ENCODE results near the gene GAK.

Gene GAK

GRCh38 chr4:845836-846251, 86.3 kb downstream of the GAK start:
- DNase-seq: peak; percentile 27

DNA sequence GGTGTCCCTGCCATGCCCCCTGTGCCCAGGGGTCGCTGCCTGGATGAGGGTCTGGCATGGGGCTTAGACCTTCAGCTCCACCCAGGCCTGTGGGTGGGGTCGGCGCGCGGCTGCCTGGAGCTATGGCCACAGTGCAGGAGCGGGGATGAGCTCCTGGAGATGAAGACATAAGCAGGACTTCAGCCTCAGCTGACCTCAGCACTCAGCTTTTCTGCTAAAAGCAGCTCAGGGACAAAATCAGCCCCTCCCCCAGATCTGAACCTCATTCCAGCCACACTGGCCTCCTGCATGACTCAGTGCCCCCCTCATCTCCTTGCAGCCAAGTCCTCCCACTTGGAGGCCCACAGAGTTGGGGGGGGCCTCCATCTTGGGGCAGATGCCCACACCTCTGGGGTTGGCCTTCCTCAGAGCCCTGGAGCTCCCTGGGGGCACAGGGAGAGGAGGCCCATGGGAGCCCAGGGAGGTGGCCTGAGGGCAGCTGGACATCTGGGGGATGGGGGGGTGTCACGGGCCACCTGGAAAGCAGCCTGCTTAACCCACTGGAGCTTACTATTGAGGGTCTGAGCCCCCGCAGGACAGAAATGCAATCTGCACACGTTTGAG, 86.8 kb downstream of the GAK start:
- peak; percentile 51 for DNase-seq

DNA sequence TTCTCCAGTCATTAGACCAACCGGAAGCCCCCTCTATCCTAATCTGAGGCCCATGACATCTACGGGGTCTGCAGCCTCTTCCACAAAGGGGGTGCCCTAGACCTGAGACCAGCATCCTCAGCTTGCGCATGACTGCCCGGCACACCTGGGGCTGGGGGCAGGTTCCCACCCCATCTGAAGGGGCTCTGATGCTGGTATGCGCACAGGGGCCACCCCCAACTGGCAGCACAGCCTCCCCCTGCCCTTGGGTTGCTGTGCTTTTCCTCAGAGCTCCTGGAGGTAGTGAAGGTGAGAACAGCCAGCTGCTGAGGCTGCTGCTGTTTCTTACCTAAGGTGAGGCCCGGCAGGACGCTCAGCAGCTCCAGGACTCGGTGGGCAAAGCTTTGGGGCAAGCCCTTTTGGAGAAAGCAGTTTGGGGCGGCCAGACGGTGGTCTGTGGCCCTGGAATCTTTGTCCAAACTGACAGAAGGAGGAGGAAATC, 87.3 kb downstream of the GAK start:
- DNase-seq: no peak

GRCh38 chr4:839675-840443, 92.3 kb downstream of the GAK start:
- no peak for DNase-seq

DNA sequence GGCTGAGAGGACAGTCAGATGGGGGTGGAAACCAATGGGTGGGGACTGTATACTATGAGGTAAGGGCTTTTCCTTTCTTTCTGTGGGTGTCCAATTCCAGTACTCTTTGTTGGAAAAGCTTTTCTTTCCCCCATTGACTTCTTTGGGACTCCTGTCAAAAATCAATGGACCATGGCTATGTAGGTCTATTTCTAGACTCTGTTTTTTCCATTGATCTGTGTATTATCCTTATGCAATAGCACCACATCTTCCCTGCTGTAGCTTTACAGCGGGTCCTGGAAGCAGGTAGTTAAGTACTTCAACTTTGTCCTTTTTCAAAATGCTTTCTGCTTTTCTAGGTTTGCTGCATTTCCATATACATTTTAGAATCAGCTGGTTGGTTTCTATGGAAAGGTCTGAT, 94.3 kb downstream of the GAK start:
- DNase-seq: no peak

DNA sequence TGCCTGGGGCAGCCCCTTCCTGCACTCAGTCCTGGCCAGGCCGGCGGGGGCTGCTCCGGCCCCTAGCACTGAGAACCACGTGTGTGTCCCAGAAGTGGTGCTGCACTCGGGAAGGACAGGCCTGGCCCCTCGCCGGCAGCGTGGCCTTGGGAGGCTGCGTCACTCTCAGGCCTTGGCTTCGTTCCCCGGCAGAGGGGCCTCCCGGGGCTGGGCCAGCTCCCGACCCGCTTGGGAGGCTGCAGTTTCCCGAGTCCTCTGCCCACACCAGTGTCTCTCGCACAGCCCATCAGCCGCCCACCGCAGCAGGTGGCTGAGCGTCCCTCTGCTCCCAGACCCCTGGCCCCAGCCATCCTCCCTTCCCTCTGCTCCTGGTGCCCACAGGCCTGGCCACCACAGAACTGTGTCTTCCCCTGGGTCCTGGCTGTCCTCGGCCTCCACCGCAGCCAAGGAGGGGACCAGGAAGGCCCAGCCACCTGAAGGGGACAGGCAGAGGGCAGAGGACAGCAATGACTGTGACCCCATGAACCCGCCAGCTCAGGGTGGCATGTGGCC, 95.3 kb downstream of the GAK start:
- no peak for DNase-seq

DNA sequence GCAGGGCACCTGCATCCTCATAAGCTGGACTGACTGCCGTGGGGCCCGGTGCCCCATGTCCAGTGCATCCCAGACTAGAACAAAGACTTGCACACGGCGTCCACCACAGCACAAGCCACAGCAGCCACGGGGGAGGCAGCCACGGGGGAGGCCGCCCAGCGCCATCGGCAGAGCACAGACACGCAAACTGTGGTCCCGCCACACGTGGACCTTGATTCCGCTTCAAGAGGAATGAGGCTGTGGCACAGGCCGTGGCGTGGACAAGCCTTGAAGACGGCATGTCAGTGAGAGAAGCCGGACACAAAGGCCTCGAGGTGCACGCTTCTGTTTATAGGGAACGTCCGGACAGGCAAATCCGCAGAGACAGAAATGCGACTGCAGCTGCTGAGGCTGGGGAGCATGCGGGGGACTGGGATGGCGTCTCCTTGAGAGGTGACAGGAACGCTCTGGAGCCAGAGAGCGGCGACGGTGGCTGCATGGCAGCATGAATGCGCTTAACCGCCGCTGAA, 96.1 kb downstream of the GAK start:
- no peak for DNase-seq

DNA sequence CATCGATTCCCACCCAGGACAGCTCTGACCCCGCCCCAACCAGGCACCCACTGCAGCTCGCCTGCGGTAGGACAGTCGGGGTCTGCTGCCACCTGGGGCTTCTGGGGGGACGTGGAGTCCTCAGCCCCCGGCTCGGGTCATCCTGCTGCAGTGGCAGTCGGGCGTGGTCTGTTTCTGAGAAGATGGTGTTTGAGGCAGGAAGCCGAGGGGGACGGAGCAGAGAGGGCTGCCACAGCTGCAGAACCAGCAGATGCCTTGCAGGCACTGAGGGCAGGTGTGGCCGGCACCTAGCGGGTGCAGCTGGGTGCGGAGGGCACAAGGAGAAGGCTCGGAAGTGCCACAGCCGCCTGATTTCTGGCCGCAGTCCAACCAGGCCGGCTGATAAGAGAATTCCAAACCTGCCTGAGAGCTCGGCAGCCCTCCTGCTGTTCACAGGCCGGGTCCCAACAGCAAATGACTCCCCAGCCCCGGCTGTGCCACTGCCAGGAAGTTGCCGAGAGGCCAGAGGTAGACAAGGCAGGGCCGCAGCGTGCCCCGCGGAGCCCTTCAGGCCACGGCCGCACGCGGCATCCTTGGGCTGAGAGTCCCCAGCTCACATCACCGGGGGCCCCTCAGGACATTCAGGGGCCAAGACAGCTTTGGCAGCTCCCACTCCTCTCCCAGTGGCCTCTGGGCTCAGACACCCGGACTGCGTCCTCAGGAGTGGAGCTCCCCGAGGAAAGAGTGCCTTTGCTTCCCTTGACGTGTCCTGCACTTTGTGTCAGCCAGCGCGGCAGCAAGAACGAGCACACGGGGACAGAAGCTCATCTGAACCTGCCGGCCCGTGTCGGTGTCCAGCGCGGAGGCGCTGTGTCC, 96.7 kb downstream of the GAK start:
- no peak for DNase-seq

DNA sequence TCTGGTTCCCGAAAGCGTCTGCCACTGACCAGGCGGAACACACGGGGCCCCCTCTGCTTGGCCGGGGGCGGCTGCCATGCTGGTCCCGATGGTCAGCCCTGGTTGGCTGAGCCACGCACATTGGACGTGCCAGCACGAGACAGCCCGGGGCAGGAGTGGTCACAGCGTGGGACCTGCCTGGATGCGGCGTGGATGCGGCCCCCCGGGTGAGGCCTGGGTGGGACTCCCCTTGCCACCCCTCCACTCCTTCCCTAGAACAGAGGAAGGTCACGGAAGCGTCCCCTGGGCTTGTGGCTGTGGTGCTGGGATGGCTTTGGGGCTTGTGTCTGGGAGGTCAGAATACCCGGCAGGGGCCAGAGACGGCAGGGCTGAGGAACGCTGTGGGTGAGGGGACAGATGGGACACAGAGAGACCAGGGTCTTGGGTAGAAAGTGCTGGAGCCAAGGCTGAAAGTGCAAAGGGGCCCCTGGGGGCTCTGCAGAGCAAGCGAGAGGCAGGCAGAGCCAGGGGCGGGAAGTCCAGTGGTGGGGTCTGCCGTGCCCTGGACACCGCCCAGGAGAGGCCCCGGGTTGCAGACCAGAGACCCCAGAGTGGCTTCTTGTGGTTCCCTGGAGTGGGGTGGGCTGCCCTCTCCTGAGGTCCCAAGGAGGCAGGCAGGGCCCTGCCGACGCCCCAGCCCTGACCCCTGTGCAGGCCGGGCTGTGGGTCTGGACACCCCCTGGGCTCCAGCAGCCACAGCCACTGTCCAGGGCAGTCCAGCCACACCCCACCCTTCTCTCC, 97.6 kb downstream of the GAK start:
- no peak for DNase-seq

- DNase-seq: no peak
These were observed 98.3 kb downstream of the GAK start for GRCh38 chr4:833731-834367.

DNA sequence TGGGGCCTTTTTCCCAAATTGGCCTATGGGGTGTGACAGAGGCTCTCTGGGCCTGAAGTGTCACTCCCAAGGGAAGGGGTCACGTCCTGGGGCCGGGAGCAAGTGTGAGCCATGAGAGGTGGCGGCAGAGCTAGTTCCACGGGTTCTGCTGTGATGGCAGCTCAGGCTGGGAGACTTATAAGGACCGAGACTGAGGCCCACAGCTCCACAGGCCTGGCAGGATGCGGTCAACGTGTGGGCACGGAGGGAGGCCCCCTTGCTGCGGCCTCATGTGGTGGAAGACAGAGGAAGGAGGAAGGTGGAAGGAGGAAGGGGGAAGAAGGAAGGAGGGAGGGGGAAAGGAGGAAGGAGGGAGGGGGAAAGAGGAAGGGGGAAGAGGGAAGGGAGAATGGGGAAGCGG, 99.0 kb downstream of the GAK start:
- DNase-seq: no peak

GRCh38 chr4:832536-832935, 99.6 kb downstream of the GAK start:
- DNase-seq: no peak

GRCh38 chr4:832108-832507, 100.0 kb downstream of the GAK start:
- no peak for DNase-seq

DNA sequence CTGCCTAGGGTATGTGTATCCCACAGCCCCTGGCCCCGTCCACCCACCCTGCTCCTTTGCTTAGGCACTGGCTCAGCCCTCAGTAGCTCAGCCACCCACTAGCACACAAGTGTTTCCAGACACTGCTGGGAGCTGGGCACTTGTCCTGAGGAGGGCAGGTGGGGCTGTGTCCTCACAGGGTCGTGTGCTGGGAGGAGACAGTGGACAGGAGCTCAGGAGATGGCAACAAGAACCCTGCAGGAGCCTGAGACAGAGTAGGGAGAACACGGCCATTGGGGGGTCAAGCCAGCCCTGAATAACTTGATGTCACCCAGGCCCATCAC, 100.7 kb downstream of the GAK start:
- no peak for DNase-seq

- no peak for DNase-seq
These were observed 101.3 kb downstream of the GAK start for GRCh38 chr4:830601-831482.

DNA sequence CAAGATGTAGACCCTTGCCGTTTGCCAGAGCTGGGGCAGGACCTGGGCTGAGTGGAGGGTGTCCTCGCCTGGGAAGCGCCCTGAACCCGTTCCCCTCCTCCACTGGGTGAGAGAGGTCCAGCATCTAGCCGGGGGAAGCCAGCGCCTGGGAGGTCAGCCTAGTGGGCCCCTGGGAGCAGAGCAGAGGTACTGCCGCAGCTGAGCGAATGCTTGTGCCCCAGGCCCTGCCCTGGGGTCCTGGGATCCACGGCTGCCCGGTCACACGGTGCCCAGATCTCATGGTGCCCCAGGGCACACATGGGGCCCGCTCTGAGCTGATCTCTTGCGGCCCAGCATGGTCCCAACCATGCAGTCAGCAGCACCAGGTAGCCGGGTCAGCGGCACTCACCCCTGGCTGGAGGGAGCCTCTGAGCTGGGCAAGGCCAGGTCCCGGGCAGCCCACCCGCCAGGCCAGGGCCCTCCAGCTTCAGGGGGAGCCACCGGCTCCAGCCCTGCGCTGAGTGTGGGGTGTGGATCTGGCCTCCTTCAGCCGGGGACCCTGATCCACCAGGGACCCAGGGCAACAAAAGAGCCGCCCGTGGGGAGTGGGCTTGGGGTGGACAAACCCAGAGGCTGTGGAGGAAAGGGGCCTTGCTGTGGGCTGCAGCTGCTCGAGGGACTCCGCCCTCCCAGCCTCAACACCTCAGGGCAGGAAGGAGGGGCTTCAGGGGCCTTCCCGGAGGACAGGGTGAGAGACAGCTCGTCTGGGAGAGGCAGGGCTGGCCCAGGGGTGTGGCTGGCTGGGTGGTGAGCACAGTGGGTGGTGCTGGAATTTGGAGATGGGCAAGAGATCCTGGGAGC, 102.1 kb downstream of the GAK start:
- no peak for DNase-seq

GRCh38 chr4:829291-829690, 102.8 kb downstream of the GAK start:
- DNase-seq: no peak

DNA sequence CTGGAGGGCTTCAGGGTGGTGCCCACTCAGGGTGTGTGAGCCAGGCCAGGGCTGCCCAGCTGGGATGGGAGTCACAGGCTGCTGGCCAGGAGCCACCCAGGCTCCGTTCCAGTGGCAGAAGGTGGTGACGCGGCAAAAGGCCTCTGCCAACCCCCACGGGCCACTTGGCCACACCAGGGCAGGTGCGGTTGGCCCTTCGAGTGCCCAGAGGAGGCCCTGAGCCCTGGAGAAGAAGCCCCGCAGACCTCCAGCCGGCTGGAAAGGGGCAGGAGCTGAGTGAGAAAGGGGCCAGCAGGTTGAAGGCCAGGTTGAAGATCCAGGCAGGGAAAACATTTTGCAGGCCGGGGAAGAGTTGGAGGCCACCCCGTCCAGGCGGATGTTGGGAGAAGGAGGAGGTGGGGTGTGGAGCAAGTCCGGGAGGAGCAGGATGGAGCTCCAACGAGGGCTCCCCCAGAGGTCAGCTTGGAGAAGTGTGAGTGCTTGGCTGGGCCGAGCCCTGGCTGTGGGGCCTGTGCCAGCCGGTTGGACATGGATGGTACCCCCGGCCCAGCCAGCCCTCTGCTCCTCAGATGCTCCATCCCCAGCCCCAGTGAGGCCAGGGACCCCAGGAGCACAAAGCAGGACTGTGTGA, 103.4 kb downstream of the GAK start:
- no peak for DNase-seq

Data from fibroblast of skin of abdomen (primary cell).